NCI-H82 treated with DMSO at 0.1 percent for 48 hours (cell line): ENCODE measurements around the gene DIS3L2.

Source experiments
- DNase-seq: peaks from one replicate; lab custom pipeline; 2025; ENCODE audit not compliant: unreplicated experiment; lab: John Stamatoyannopoulos, UW

The DIS3L2 gene

DNA sequence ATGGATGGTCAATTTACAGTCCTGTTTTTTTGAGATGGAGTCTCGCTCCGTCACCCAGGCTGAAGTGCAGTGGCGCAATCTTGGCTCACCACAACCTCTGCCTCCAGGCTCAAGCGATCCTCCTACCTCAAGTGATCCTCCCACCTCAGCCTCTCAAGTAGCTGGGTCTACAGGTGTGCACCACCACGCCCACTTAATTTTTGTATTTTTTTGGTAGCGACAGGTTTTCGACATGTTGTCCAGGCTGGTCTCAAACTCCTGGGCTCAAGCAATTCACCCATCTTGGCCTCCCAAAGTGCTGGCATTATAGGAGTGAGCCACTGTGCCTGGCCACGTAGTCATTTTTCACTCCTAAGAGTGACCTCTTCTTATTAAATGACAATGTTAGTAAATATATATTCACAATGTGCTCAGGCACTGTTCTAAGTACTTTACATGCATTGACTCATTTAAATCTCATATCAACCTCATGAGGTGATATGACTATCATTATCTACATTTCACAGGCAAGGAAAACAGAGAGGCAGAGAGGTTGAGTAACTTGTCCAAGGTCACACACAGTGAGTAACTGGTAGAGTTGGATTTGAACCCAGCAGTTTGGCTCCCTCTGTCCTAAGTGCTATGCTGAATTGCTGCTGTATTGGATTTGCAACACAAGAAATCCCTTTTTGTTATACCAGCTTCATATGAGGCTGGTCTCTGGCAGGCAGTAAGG is 5.6 kb upstream of the DIS3L2 start:
- DNase-seq: no peak

GRCh38 chr2:231957913-231958763 is 3.4 kb upstream of the DIS3L2 start:
- DNase-seq: no peak

GRCh38 chr2:231960810-231961348 is 634 bp upstream of the DIS3L2 start:
- no peak for DNase-seq

- DNase-seq: no peak
Measured at GRCh38 chr2:231965102-231965501, 3.6 kb downstream of the DIS3L2 start.

DNA sequence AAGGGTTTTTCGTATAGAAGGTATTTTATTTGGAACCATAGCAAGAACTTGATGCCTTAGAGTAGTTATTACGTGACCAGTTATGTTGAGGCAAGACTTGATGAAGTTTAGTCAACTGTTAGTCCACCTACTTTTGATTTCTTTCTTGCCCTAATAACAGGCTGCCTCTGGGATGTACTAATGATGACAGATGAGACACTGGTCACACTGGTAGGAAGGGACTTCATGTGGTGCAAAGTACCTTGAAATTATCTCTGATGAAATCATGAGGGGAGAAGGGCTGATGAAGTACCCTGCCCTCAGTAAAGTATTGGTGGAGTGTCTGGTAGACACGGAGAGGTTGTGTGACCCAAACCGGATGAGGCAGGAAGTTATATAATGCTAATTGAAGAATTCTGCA is 5.4 kb downstream of the DIS3L2 start:
- no peak for DNase-seq

DNA sequence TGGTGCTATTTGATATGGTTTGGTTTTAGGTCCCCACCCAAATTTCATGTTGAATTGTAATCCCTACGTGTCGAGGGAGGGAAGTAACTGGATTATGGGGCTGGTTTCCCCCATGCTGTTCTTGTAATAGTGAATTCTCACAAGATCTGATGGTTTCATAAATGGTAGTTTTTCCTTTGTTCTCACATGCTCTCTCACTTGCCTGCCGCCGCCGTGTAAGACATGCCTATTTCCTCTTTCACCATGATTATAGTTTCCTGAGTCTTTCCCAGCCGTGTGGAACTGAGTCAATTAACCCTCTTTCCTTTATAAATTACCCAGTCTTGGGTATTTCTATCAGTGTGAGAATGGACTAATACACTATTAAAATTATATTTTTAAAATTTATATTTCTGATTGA is 7.3 kb downstream of the DIS3L2 start:
- DNase-seq: no peak

GRCh38 chr2:231970461-231970860 is 8.9 kb downstream of the DIS3L2 start:
- no peak for DNase-seq

GRCh38 chr2:231975001-231975400 is 13.5 kb downstream of the DIS3L2 start:
- DNase-seq: no peak

DNA sequence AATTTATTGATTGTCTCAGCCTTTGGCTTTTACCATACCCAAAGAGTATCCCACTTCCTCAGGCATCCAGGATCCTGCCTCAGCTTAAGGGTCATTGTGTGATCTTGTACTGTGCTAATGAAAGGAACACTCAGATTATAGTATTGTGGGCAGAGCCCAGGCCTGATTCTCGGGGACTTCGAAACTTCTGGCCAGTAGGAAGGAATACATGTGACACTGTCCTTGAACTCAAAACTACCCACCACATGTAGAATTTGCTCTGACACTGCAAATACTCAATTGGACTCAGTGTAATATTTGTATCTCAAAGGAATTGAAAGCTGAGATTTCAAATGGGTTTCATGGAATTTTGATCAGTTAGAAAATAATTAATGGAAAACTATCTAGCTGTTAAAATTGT is 15.9 kb downstream of the DIS3L2 start:
- no peak for DNase-seq

GRCh38 chr2:231984992-231985391 is 23.5 kb downstream of the DIS3L2 start:
- DNase-seq: no peak

GRCh38 chr2:231985823-231986261 is 24.3 kb downstream of the DIS3L2 start:
- no peak for DNase-seq

DNA sequence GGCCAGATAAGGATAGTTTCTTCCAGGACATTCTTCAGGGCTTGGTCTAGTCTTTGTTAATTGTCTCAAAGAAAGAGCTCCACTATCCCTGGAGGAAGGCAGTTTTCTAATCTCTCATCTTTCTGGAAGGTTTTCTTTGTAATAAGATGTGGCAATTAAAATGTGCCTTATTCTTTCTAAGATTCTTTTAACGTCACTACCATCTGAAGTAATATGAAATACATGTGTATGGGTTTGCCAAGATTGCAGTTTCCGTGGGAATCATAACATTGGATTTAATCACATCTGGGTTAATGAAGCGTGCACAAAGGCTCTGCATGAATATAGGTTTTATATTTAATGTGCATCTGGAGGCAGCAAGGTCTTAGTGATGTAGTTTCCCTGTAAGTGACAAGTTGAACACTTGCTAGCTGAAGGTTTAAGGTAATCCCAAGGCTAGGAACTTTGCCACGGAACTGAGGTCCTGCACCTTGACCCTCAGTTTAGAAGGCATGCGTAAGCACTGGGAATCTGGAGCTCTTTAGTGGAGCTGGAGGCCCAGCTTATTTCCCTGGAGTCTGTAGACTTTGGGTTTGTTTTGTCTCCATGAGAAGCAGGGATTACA is 25.7 kb downstream of the DIS3L2 start:
- DNase-seq: no peak

DNA sequence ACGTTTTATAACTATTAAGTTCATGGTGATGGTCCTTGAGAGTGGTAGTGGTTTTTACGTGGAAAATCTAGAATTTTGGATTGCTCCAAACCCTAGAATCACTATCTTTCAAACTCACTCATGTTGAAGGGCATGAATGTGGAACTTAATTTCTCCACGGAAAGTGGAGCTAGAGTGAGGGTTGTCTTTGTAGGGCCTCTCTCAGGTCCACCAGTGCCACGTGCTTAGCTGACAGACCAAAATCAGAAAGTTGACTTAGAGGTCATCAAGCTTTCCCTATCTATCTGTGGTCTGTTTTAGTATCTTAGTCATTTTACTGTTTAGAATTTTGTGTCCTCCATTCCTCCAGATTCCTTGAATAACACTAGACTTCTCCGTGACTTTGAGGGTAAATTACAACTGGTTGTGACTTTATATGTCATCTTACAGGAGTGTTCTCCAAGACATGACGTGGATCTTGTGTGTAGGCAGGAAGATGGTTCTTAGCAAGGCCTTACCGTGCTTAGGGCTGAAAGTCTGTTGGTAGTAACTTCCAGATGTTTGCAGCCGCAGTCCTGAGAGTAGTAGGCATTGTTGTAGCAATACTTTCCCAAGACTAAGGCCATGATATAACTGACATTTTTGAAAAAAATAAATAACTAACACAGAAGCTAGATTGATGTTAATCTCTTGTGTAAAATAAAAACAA is 26.8 kb downstream of the DIS3L2 start:
- no peak for DNase-seq

DNA sequence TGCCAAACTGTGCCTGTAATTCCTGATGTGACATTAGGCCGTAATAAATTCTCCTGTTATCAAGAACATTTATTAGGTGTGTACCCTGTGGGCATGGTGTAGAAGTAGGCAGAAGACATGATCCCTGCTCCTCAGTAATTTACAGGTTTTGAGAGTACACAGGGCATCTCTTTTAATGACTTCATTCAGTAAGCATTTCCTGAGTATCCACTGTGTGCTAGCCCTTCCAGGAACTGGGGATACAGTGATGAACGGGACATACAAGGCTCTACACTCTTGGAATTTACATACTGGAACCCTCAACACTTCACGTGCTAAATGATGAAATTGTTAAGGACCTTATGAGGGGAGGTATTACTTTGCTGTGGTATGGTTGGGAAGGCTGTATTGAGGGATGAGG is 30.2 kb downstream of the DIS3L2 start:
- DNase-seq: no peak

- no peak for DNase-seq
Measured at GRCh38 chr2:231992888-231993287, 31.4 kb downstream of the DIS3L2 start.

DNA sequence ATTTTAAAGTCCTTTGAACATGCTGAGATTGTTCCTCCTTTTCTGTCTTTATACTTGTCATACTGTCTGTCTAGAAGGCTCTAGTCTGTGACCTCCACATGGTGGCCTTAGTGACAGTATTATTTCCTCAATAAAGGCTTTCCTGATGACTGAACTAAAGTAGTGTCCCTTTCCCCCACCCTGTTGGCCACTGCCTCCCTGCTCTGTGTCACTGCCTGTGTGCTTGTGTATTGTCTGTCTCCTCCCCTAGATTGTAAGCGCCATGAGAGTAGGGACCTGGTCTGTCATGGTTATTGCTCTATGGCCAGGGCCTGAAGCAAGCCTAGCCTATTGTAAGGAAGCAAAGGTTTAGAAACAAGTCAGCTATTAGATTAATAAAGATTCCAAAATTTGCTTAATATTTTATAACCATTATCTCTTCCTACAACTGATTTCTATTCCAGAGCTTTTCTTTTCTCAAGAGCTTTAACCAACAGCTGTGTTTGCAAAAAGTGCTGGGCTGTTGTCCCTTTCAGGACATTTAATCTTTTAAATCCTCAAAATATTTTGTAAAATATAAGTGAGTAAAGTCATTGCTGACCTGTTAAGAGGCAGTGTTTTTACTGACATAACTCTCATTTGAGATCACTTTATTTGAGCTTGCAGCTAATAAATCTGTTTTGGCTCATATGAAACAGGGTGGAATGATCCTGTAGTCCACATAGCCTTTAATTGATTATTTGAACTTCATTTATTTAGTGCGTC is 35.5 kb downstream of the DIS3L2 start:
- DNase-seq: no peak

DNA sequence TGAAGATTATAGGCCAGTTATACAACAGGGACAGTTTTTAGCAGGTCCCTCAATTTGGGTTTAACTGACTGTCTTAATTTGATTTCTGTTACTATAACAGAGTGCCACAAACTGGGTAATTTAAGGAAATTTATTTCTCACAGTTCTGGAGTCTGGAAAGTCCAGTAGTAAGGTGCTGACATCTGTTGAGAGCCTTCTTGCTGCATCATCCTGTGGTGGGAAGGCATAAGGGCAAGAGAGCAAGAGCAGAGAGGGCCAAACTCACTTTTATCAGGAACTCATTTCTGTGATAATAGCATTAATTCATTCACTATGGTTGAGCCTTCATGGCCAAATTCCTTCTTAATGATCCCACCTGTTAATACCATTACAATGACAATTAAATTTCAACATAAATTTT is 36.5 kb downstream of the DIS3L2 start:
- no peak for DNase-seq

DNA sequence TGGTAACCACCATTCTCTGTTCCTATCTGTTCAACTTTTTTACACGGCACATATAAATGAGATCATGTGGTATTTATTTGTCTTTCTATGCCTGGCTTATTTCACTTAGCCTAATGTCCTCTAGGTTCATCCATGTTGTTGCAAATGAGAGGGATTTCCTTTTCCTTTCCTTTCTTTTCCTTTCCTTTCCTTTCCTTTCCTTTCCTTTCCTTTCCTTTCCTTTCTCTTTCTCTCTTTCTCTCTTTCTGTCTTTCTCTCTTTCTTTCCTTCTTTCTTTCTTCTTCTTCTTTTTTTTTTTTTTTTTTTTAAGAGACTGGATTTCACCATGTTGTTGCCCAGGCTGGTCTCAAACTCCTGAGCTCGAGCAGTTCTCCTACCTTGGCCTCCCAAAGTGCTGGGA is 38.9 kb downstream of the DIS3L2 start:
- no peak for DNase-seq

- DNase-seq: no peak
Measured at GRCh38 chr2:232001073-232001472, 39.6 kb downstream of the DIS3L2 start.

GRCh38 chr2:232006253-232006652 is 44.7 kb downstream of the DIS3L2 start:
- no peak for DNase-seq
